GM12878 (cell line): Measurements from ENCODE around the gene SIK3. TPM values are rescaled to one million over a fixed set of nuclear protein-coding genes. Genes with fewer than 3 reads are reported as not detected.

Source experiments
- ATAC-seq: fragments of 200-7000 bp; cut with Tn5 transposase; 3 replicates; pipeline ENCODE4 v1.9.1; 2020; ENCODE audit warnings: mild to moderate bottlenecking, moderate library complexity
- BruUV-seq: library from RNA; stranded (reverse); fragments of 400-500 nt; replicated peaks from 2 replicates; lab custom pipeline; 2021; lab: Mats Ljungman, UMichigan
- CTCF ChIA-PET: fragments of 300-600 bp; sonication (Branson Sonifier 250); formaldehyde crosslinking; extraction: SDS; loops from one replicate; lab custom pipeline; 2021; ENCODE audit warnings: inconsistent platforms; lab: Yijun Ruan, JAX
- POLR2A ChIA-PET: fragments of 350-600 bp; formaldehyde crosslinking; extraction: SDS; loops from one replicate; lab custom pipeline; 2021; ENCODE audit warnings: inconsistent platforms; lab: Charles Lee
- RAD21 ChIA-PET: fragments of 300-600 bp; sonication (Branson Sonifier 250); formaldehyde crosslinking; loops from one replicate; lab custom pipeline; 2023; ENCODE audit warnings: antibody characterized with exemption; ENCODE audit not compliant: unreplicated experiment; lab: Charles Lee
- SMC1A ChIA-PET: fragments of 300-600 bp; sonication (Branson Sonifier 250); formaldehyde crosslinking; loops from one replicate; lab custom pipeline; 2023; ENCODE audit not compliant: unreplicated experiment, uncharacterized antibody; lab: Charles Lee
- DNase-seq: peaks from one replicate; pipeline ENCODE4 v3.0.0-alpha.2; 2011; ENCODE audit warnings: low read depth, low spot score
- FAIRE-seq: peaks from 3 replicates; lab custom pipeline; 2011; peaks lifted over from hg19 to GRCh38; lab: Jason Lieb, UNC
- H2AFZ ChIP-seq: 2 replicates; pipeline ENCODE4 v1.6.0; 2011; ENCODE audit warnings: low read depth, low read length, control low read depth; ENCODE audit not compliant: control insufficient read depth
- H3K27ac ChIP-seq: 2 replicates; pipeline ENCODE4 v1.5.1; 2011; ENCODE audit warnings: control low read depth; ENCODE audit not compliant: control insufficient read depth, insufficient read depth
- H3K27me3 ChIP-seq, 2 experiments: replicated peaks in 1 of 2; 2 replicates each; pipeline versions ENCODE4 v1.6.0 to v1.6.1; 2011; ENCODE audit warnings: low read length in 1 of 2; ENCODE audit not compliant: control insufficient read depth in 2 of 2, insufficient read depth in 2 of 2
- H3K36me3 ChIP-seq, 2 experiments: 2 replicates each; pipeline ENCODE4 v1.5.1; 2011; ENCODE audit warnings: low read length in 1 of 2; ENCODE audit not compliant: control insufficient read depth in 2 of 2, insufficient read depth in 2 of 2
- H3K4me1 ChIP-seq: 2 replicates; pipeline ENCODE4 v1.6.1; 2011; ENCODE audit warnings: mild to moderate bottlenecking, low read length, moderate library complexity, mixed read lengths; ENCODE audit not compliant: control insufficient read depth, insufficient read depth
- H3K4me2 ChIP-seq: 2 replicates; pipeline ENCODE4 v1.6.0; 2011; ENCODE audit warnings: control low read depth; ENCODE audit not compliant: control insufficient read depth, insufficient read depth
- H3K4me3 ChIP-seq: fragments of 200-600 bp; sonication (generic); 2 replicates; pipeline ENCODE4 v1.5.1; 2016
- H3K79me2 ChIP-seq: 2 replicates; pipeline ENCODE4 v1.6.0; 2011; ENCODE audit warnings: low read length; ENCODE audit not compliant: control insufficient read depth, insufficient read depth
- H3K9ac ChIP-seq: 2 replicates; pipeline ENCODE4 v1.8.0; 2011; ENCODE audit warnings: low read length, control low read depth, mixed read lengths; ENCODE audit not compliant: control insufficient read depth, insufficient read depth
- H3K9me3 ChIP-seq: replicated peaks from 3 replicates; pipeline ENCODE4 v1.5.1; 2011; ENCODE audit warnings: mild to moderate bottlenecking, low read length; ENCODE audit not compliant: control insufficient read depth, insufficient read depth
- H4K20me1 ChIP-seq: 2 replicates; pipeline ENCODE4 v1.6.0; 2011; ENCODE audit not compliant: control insufficient read depth, insufficient read depth
- EGR1 ChIP-seq, 2 experiments: IDR thresholded peaks; 1 replicate in 1 of 2; 2 replicates in 1 of 2; pipeline ENCODE4 v1.6.1; 2011 to 2012; ENCODE audit warnings: low read depth in 2 of 2, low read length in 2 of 2, borderline replicate concordance in 1 of 2, mild to moderate bottlenecking in 1 of 2, moderate library complexity in 1 of 2
- HDAC2 ChIP-seq: fragments of 200-600 bp; sonication (generic); IDR thresholded peaks from 2 replicates; pipeline ENCODE4 v1.6.1; 2017
- MTA2 ChIP-seq: fragments of 450-650 bp; IDR thresholded peaks from 2 replicates; pipeline ENCODE4 v1.6.1; 2016; ENCODE audit warnings: low read depth, mild to moderate bottlenecking, moderate library complexity
- NFXL1 ChIP-seq: fragments of 450-650 bp; IDR thresholded peaks from 2 replicates; pipeline ENCODE4 v1.6.1; 2017; ENCODE audit warnings: antibody characterized with exemption, mild to moderate bottlenecking, borderline replicate concordance
- NR2C1 ChIP-seq: fragments of 450-650 bp; IDR thresholded peaks from 2 replicates; pipeline ENCODE4 v1.6.1; 2017; ENCODE audit warnings: antibody characterized with exemption, mild to moderate bottlenecking, moderate library complexity
- POLR2A ChIP-seq: IDR thresholded peaks from 2 replicates; pipeline ENCODE4 v1.6.1; 2011; ENCODE audit warnings: low read depth, mild to moderate bottlenecking, low read length
- POLR2AphosphoS5 ChIP-seq: IDR thresholded peaks from 2 replicates; pipeline ENCODE4 v1.6.1; 2011; ENCODE audit warnings: mild to moderate bottlenecking, low read length, inconsistent platforms
- RAD21 ChIP-seq: IDR thresholded peaks from 2 replicates; pipeline ENCODE4 v1.6.1; 2011; ENCODE audit warnings: mild to moderate bottlenecking, low read depth, low read length, moderate library complexity; ENCODE audit not compliant: insufficient read depth
- SMARCA5 ChIP-seq: fragments of 450-650 bp; IDR thresholded peaks from 2 replicates; pipeline ENCODE4 v1.6.1; 2017; ENCODE audit warnings: mild to moderate bottlenecking
- SPI1 ChIP-seq: IDR thresholded peaks from 2 replicates; pipeline ENCODE4 v1.6.1; 2011; ENCODE audit warnings: low read depth, mild to moderate bottlenecking, low read length, moderate library complexity, borderline replicate concordance; ENCODE audit not compliant: insufficient read depth
- ZNF24 ChIP-seq: fragments of 450-650 bp; IDR thresholded peaks from 2 replicates; pipeline ENCODE4 v1.6.1; 2017; ENCODE audit warnings: antibody characterized with exemption, mild to moderate bottlenecking
- WGBS: methylation state at CpG from one replicate; pipeline ENCODE4 v1.1.6; 2016; ENCODE audit warnings: low lambda C conversion rate; ENCODE audit not compliant: insufficient replicate concordance, insufficient coverage; ENCODE audit errors: missing lambda C conversion rate; 5-methylcytosine and 5-hydroxymethylcytosine counted together
- in situ Hi-C: fragments of 300-500 bp; cut with MboI; formaldehyde crosslinking; loops from 9 replicates; pipeline ENCODE4 v1.14.3; 2018; ENCODE audit warnings: mixed read lengths
- intact Hi-C: fragments of 100-400 bp; cut with micrococcal nuclease; formaldehyde crosslinking; loops from one replicate; pipeline ENCODE4 v1.14.2; 2022; ENCODE audit not compliant: unreplicated experiment
- polyA plus RNA-seq, 11 experiments: library from polyadenylated mRNA; depleted of rRNA in 4 of 11; unstranded in 6 of 11; stranded (reverse) in 5 of 11; fragments of >200 nt; fragmentation: Nextera tagmentation in 4 of 11; fragmentation: Illumina TruSeq in 1 of 11; extraction: Ambion mirVana in 4 of 11; extraction: Trizol in 1 of 11; gene quantifications; 1 replicate in 1 of 11; 2 replicates in 10 of 11; pipeline versions ENCODE4 v1.2.1 to v1.2.3, GENCODE V29; 2011 to 2016; ENCODE audit warnings: inconsistent platforms in 2 of 11, missing spikeins in 2 of 11, low read depth in 1 of 11
- total RNA-seq, 4 experiments: library from RNA; depleted of rRNA in 3 of 4; stranded (reverse); fragments of >200 nt in 3 of 4; fragmentation: Illumina TruSeq in 1 of 4; extraction: Trizol in 1 of 4; gene quantifications; 2 replicates each; pipeline versions ENCODE4 v1.2.1 to v1.2.3, GENCODE V29; 2013 to 2021
- TF ChIP-seq, protein P1 (sequence below): IDR thresholded peaks from 2 replicates; pipeline ENCODE4 v1.6.1; 2012; ENCODE audit warnings: improper control_type of control experiment, low read depth, low read length; ENCODE audit not compliant: insufficient replicate concordance
- TF ChIP-seq, protein P2 (sequence below): fragments of 450-650 bp; formaldehyde crosslinking; IDR thresholded peaks from 2 replicates; pipeline ENCODE4 v1.5.0; 2022; ENCODE audit warnings: mild to moderate bottlenecking, missing genetic modification characterization

The SIK3 gene
- total and polyA plus RNA-seq, 10 of the 15 experiments (the other 5 are each of a cell fraction or from before 2014, with no cell fraction given): 2.5 to 31.9 (median 11.1) TPM

DNA sequence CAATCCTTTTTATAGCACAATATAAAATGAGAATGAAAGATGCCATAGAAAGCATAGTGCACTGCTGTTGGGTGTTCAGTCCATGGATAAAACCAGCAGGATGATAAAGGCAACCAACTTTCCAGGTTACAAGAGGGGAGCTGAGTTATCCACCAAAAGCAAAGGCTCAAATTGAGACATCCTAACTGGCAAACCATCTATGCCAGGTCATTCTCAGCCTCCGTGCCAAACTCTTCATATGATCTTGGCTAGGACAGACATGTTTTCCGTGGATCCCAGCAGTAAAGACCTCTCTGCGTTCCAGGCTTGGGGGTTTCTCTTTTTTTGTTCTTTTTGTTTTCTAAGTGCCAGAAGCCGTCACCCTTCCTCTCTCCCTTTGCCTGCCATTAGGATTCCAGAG lies 253.5 kb downstream of the SIK3 start:
- no peak for DNase-seq
- no TSS peak for BruUV-seq
- peaks cover 14 to 20% of the 10 kb centered on the region in 2 experiments; a peak in 3 of 4 replicates for H3K36me3 ChIP-seq
- RAD21 ChIA-PET: no interaction called here
- no peaks in the 10 kb centered on the region for H3K79me2 ChIP-seq
- WGBS: 92% methylated on average over 4 of the region's 4 CpGs
- no peak overlapping the region for H2AFZ ChIP-seq
- H3K9me3 ChIP-seq: no peaks in the 10 kb centered on the region
- H3K4me1 ChIP-seq: no peaks in the 10 kb centered on the region
- TF ChIP-seq EGR1 (IDR thresholded peaks at IDR 0.05; ENCODE audit: borderline replicate concordance in 1 of 2, low read depth in 2 of 2, low read length in 2 of 2) (no peak), NR2C1 (no peak), ZNF24 (no peak), POLR2AphosphoS5 (no peak), MTA2 (no peak), SPI1 (no peak), POLR2A (no peak), NFXL1 (no peak), HDAC2 (no peak), RAD21 (no peak), SMARCA5 (no peak)
- TF ChIP-seq, protein P1, sequence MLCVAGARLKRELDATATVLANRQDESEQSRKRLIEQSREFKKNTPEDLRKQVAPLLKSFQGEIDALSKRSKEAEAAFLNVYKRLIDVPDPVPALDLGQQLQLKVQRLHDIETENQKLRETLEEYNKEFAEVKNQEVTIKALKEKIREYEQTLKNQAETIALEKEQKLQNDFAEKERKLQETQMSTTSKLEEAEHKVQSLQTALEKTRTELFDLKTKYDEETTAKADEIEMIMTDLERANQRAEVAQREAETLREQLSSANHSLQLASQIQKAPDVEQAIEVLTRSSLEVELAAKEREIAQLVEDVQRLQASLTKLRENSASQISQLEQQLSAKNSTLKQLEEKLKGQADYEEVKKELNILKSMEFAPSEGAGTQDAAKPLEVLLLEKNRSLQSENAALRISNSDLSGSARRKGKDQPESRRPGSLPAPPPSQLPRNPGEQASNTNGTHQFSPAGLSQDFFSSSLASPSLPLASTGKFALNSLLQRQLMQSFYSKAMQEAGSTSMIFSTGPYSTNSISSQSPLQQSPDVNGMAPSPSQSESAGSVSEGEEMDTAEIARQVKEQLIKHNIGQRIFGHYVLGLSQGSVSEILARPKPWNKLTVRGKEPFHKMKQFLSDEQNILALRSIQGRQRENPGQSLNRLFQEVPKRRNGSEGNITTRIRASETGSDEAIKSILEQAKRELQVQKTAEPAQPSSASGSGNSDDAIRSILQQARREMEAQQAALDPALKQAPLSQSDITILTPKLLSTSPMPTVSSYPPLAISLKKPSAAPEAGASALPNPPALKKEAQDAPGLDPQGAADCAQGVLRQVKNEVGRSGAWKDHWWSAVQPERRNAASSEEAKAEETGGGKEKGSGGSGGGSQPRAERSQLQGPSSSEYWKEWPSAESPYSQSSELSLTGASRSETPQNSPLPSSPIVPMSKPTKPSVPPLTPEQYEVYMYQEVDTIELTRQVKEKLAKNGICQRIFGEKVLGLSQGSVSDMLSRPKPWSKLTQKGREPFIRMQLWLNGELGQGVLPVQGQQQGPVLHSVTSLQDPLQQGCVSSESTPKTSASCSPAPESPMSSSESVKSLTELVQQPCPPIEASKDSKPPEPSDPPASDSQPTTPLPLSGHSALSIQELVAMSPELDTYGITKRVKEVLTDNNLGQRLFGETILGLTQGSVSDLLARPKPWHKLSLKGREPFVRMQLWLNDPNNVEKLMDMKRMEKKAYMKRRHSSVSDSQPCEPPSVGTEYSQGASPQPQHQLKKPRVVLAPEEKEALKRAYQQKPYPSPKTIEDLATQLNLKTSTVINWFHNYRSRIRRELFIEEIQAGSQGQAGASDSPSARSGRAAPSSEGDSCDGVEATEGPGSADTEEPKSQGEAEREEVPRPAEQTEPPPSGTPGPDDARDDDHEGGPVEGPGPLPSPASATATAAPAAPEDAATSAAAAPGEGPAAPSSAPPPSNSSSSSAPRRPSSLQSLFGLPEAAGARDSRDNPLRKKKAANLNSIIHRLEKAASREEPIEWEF: no peak
- TF ChIP-seq, protein P2, sequence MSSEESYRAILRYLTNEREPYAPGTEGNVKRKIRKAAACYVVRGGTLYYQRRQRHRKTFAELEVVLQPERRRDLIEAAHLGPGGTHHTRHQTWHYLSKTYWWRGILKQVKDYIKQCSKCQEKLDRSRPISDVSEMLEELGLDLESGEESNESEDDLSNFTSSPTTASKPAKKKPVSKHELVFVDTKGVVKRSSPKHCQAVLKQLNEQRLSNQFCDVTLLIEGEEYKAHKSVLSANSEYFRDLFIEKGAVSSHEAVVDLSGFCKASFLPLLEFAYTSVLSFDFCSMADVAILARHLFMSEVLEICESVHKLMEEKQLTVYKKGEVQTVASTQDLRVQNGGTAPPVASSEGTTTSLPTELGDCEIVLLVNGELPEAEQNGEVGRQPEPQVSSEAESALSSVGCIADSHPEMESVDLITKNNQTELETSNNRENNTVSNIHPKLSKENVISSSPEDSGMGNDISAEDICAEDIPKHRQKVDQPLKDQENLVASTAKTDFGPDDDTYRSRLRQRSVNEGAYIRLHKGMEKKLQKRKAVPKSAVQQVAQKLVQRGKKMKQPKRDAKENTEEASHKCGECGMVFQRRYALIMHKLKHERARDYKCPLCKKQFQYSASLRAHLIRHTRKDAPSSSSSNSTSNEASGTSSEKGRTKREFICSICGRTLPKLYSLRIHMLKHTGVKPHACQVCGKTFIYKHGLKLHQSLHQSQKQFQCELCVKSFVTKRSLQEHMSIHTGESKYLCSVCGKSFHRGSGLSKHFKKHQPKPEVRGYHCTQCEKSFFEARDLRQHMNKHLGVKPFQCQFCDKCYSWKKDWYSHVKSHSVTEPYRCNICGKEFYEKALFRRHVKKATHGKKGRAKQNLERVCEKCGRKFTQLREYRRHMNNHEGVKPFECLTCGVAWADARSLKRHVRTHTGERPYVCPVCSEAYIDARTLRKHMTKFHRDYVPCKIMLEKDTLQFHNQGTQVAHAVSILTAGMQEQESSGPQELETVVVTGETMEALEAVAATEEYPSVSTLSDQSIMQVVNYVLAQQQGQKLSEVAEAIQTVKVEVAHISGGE (CRISPR knock-in tag): no peak
- TF ChIP-seq, all 136 proteins: peak for 0
- in situ Hi-C loops (no loop called here), intact Hi-C loops (no loop called here)
- H3K4me2 ChIP-seq: no peak overlapping the region
- FAIRE-seq (no peak), ATAC-seq (no peak)
- ChIA-PET SMC1A (no interaction called here), CTCF (interaction anchor here (0.8 to 1.6 kb wide), 2 partner anchors 12 to 54 kb away, joined by 3 read pairs; partner anchors contain the start of gene APOA5), POLR2A (interaction anchor here (0.6 kb wide), 1 partner anchor 316 kb away, joined by 5 read pairs; no protein-coding TSS in a partner anchor)
- no peak overlapping the region for H3K27ac ChIP-seq
- H3K27me3 ChIP-seq: no peaks in the 10 kb centered on the region
- H3K9ac ChIP-seq: no peak overlapping the region
- no peak overlapping the region for H3K4me3 ChIP-seq
- no peaks in the 10 kb centered on the region for H4K20me1 ChIP-seq
